ENCODE data around the gene ZNF280B.

ZNF280B gene

GRCh38 chr22:22508274-22509176, at the start of gene ZNF280B:
TSS of gene ZNF280B (minus strand) at chr22:22508742. CDS start at chr22:22489398, 19,344 bp downstream.
- peak; percentile 85 for TF ChIP-seq CTCF (IDR thresholded peaks at IDR 0.05)

- no peak for TF ChIP-seq CTCF (IDR thresholded peaks at IDR 0.05)
Measured at GRCh38 chr22:22556995-22557925, 48.7 kb upstream of the ZNF280B start.

GRCh38 chr22:22556578-22556977, 48.0 kb upstream of the ZNF280B start:
- TF ChIP-seq CTCF (IDR thresholded peaks at IDR 0.05) = no peak

GRCh38 chr22:22555596-22555995, 47.1 kb upstream of the ZNF280B start:
- TF ChIP-seq CTCF (IDR thresholded peaks at IDR 0.05) = no peak

- no peak for TF ChIP-seq CTCF (IDR thresholded peaks at IDR 0.05)
Measured at GRCh38 chr22:22554587-22555284, 46.2 kb upstream of the ZNF280B start.

GRCh38 chr22:22553735-22554586, 45.4 kb upstream of the ZNF280B start:
- TF ChIP-seq CTCF (IDR thresholded peaks at IDR 0.05) = no peak
